NCI-H1092 treated with DMSO at 0.1 percent for 48 hours (cell line): Measurements from ENCODE around the gene PPP1R1B.

Experiments used
- DNase-seq: peaks from one replicate; lab custom pipeline; 2025; lab: John Stamatoyannopoulos, UW

The PPP1R1B gene

GRCh38 chr17:39600288-39600996, 26.3 kb upstream of the PPP1R1B start:
- no peak for DNase-seq

- no peak for DNase-seq
These were observed 25.7 kb upstream of the PPP1R1B start for GRCh38 chr17:39600997-39601597.

- no peak for DNase-seq
These were observed 24.8 kb upstream of the PPP1R1B start for GRCh38 chr17:39601758-39602532.

GRCh38 chr17:39602533-39603303, 24.0 kb upstream of the PPP1R1B start:
- DNase-seq: no peak

DNA sequence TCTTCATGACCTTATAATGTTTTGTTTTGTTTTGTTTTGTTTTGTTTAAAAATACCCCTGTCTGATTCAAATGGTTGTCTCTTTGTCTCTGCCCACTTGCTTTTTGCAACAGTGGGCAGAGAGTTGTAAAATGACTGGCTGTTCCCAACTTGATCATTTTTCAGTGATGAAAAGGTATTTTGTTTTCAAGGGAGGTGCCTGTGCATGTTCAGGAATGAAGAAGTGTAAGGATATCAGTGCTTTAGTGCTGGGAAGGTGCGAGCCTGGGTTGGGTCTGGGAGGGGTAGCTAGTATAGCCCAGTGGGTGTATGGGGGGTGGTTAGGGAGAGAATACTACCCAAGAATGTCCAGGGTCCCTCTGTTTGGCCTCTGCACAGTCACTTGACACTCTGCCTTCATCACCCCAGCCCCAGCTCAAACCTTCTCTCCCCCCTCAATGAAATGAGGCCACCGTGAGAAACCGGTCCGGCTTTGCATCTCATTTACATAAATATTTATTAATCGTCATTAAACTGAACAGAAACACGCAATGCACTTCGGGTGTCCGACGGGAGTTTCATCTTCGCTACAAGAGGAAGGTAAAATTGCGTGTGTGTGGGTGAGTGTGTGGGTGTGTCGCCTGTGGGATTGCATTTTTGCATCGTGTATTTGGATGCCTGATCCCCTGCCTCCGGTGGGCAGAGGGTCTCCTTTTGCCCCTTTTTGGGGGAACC, 23.3 kb upstream of the PPP1R1B start:
- no peak for DNase-seq

DNA sequence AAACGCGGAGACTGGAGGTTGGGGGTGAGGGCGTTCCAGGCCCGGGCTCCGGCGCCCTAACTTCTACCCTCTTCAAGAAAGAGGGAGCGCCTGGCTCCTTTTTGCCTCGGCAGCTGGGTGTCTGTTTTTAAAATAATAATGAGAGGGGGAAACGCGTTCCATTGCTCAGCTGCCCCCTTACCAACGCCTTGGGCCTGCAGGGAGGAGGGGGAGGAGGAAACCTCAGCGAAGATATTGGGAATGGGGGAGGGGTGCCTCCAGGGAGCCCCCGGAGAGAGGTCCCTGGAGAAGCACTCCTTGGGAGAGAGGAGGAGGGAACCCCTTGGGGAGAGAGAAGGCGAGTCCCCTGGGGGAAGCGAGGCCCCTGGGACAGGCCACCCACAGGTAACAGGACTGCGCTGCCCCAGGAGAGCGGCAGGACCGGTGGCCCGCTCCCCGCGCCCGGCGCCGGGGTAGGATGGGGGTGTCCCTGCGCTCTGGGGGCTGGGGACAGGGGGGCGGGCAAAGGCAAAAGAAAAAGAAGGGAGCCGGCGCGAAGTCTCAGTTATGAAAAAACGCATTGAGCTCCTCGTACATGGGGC, 21.8 kb upstream of the PPP1R1B start:
- no peak for DNase-seq

DNA sequence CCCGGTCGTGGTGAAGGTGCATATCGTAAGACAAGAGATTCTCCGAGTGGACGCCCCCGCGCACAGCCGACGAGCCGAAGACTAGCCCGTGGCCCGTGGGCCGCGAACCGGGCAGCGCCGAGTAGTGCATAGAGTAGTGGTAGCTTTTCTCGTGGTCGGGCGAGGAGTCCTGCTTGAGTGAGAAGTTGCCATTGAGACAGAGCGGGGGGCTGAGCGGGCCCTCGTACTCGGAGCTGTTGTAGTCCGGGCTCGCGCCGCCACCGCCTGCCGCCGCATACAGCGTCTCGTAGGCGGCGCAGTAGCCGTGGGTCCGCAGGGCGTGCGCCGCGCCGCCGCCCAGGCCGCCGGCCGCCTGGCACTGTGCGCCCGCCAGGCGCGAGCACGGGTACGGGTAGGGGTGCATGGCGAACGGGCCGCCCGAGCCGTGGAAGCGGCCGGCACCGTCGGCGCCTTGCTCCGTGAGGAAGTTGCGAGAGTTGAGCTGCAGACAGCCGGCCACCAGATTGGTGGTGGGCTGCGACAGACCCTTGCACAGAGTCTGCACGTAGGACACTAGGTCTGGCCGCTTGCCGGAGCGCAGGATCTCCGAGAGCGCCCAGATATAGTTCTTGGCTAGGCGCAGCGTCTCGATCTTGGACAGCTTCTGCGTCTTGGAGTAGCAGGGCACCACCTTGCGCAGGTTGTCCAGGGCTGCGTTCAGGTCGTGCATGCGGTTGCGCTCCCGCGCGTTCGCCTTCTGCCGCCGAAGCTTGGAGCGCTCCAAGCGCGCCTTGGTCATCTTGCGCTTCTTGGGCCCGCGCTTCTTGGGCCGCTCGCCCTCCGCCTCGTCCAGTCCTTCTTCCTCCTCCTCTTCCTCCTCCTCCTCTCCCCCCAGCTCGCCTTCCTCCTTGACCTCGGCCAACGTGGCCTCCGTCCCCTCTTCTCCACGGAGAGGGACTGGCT, 21.0 kb upstream of the PPP1R1B start:
- DNase-seq: no peak

GRCh38 chr17:39606434-39607056, 20.2 kb upstream of the PPP1R1B start:
- no peak for DNase-seq

DNA sequence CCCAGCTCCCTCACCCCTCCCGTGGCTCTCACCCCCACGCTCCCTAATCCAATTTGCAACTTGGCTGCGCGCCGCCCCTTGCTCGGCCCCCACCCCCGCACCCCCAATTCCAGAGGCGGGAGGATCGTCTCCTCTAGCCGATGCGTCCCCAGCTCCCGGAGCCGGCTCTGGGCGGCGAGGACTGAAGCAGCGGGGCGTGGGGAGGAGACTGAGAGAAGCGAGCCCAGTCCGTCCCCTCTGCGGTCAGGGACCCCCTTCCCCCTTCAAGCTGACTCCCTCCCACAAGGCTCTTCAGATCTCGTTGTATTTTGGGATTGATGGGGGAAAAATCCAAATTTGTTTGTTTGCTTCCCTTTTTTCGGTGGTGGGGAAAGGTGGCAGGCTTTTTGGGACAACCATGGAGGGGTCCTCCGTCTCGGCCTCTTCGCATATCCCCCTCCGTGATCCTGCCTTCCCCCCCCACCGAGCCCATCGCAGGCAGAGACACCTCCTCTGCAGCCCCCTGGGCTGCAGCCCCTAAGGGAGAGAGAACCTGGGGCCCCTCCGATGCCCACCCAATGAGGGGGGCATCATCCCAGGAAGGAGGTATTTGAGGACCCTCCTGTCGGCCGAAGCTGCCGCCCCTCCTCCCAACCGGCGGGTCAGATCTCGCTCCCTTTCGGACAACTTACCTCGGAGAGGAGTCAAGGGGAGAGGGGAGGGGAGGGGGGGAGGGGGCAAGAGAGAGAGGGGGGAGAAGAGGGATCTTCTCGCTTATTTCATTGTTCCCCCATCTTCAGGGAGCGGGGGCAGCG, 19.5 kb upstream of the PPP1R1B start:
- no peak for DNase-seq

DNA sequence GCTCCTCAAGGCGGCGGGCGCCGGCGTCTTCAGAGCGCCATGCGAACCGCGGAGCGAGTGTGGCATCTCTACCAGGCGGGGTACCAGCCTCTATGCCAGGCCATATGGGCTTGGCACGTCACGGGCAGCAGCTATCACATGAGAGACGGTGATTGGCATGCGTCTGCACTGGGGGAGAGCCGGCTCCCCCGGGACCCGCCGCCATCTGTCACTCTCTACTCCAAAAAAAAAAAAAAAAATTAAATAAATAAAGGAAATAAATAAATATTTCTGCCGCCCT, 19.0 kb upstream of the PPP1R1B start, which contains the start of gene NEUROD2:
Gene NEUROD2 (minus strand): TSS at position 70 of the 280 bp plus-strand sequence. CDS start 1,321 bp downstream, outside the sequence.
- peak; percentile 35 for DNase-seq

GRCh38 chr17:39608142-39608981, 18.4 kb upstream of the PPP1R1B start:
- DNase-seq: no peak

DNA sequence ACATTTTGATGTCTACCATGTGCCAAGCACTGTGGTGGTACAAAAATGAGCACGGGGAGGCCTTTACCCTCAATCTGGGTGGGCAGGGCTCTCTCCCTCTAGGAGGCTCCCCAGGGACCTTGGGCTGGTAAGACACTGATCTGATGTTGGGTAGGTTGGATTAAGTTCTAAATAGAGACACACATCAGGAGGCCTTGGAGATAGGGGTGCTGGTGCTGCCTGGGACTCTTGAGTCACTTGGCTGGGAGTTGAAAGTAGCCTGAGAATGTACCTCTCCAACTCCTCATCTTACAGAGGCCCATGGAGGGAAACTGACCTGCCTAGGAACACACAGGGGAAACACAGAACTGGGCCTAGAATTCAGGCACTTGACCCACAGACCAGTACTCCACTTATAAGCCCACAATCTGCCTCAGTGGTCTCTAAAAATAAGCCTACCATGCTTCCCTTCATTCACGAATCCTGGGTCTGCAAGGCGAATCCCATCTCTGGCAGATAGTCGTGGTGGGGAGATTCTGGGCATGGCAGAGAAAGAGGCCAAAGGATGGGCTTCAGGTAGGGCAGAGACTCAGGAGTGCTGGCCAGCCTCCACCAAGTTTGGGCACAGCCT, 17.2 kb upstream of the PPP1R1B start:
- DNase-seq: no peak

GRCh38 chr17:39611401-39612112, 15.2 kb upstream of the PPP1R1B start:
- DNase-seq: no peak

DNA sequence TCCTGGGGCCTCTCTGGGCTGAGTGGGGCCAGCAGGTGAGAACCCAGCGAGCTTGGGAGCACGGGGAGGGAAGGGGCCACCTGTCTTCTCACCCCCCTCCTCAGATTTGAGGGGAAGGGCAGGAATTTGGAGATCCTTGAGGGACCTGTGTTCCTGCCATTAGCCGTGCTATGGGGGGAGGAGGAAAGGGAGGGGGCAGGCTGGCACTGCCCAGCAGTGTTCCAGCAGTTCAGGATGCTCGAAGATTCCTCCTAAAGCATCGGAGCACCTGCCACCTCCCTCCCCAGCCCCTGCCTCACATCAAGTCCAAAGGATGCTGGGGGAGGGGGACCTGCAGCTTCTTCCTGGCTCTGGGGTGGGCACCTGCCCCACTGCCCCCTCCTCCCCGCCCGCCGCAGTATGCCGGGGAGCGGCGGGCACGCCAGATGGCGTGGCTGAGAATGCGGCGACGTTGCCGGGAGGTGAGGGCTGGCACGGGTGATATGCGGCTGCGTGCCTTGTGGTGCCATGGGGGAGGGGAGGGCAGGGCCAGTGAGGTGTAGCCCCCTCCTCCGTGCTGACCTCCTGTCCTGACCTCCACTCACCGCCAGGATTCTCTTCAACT, 14.4 kb upstream of the PPP1R1B start:
- DNase-seq: no peak

GRCh38 chr17:39612935-39613464, 13.8 kb upstream of the PPP1R1B start:
- no peak for DNase-seq

GRCh38 chr17:39614545-39615157, 12.1 kb upstream of the PPP1R1B start:
- DNase-seq: no peak
